PC-9 (cell line): Measurements from ENCODE around the gene MS4A7. TPM values are rescaled to one million over a fixed set of nuclear protein-coding genes. Genes with fewer than 3 reads are reported as not detected.

Source experiments
- BruUV-seq: library from RNA; stranded (reverse); fragments of 400-500 nt; replicated peaks from 2 replicates; lab custom pipeline; 2021; lab: Mats Ljungman, UMichigan
- CTCF ChIA-PET: fragments of 300-600 bp; sonication (Branson Sonifier 250); formaldehyde crosslinking; loops from one replicate; lab custom pipeline; 2022; ENCODE audit warnings: antibody characterized with exemption; lab: Charles Lee
- POLR2A ChIA-PET: fragments of 300-600 bp; sonication (Branson Sonifier 250); formaldehyde crosslinking; loops from one replicate; lab custom pipeline; 2022; ENCODE audit warnings: antibody characterized with exemption; ENCODE audit not compliant: unreplicated experiment; lab: Charles Lee
- DNase-seq, 2 experiments: peaks; one replicate each; pipeline versions ENCODE4 v3.0.0 to v3.0.0-alpha.2; 2015 to 2022; ENCODE audit warnings: mixed read lengths in 1 of 2
- H2AFZ ChIP-seq: fragments of 200-600 bp; sonication (generic); 2 replicates; pipeline ENCODE4 v1.8.1; 2017; ENCODE audit warnings: antibody characterized with exemption
- H3F3A ChIP-seq: fragments of 200-600 bp; sonication (generic); 2 replicates; pipeline ENCODE4 v1.8.1; 2017; ENCODE audit warnings: antibody characterized with exemption, mild to moderate bottlenecking, low read depth; ENCODE audit not compliant: insufficient read depth
- H3K27ac ChIP-seq: fragments of 200-600 bp; sonication (generic); 2 replicates; pipeline ENCODE4 v1.6.1; 2016; ENCODE audit warnings: mixed run types
- H3K27me3 ChIP-seq: fragments of 200-600 bp; sonication (generic); 2 replicates; pipeline ENCODE4 v1.6.1; 2016; ENCODE audit warnings: low read depth, mixed run types; ENCODE audit not compliant: insufficient read depth
- H3K36me3 ChIP-seq: fragments of 200-600 bp; sonication (generic); 2 replicates; pipeline ENCODE4 v1.6.1; 2016; ENCODE audit warnings: low read depth, mixed run types
- H3K4me1 ChIP-seq: fragments of 200-600 bp; sonication (generic); replicated peaks from 2 replicates; pipeline ENCODE4 v1.6.1; 2016; ENCODE audit warnings: mixed run types; ENCODE audit not compliant: insufficient read depth
- H3K4me2 ChIP-seq: fragments of 200-600 bp; sonication (generic); 2 replicates; pipeline ENCODE4 v1.6.1; 2017; ENCODE audit warnings: mixed run types
- H3K4me3 ChIP-seq: fragments of 200-600 bp; sonication (generic); 2 replicates; pipeline ENCODE4 v1.6.1; 2016; ENCODE audit warnings: mixed run types
- H3K79me2 ChIP-seq: fragments of 200-600 bp; sonication (generic); 2 replicates; pipeline ENCODE4 v1.6.1; 2017; ENCODE audit warnings: low read depth, mixed run types
- H3K9me2 ChIP-seq: fragments of 200-600 bp; sonication (generic); 2 replicates; pipeline ENCODE4 v1.8.1; 2017; ENCODE audit warnings: mild to moderate bottlenecking; ENCODE audit not compliant: insufficient read depth
- H3K9me3 ChIP-seq: fragments of 200-600 bp; sonication (generic); 2 replicates; pipeline ENCODE4 v1.8.1; 2016; ENCODE audit warnings: low read depth; ENCODE audit not compliant: insufficient read depth
- H4K20me1 ChIP-seq: fragments of 200-600 bp; sonication (generic); 2 replicates; pipeline ENCODE4 v1.8.1; 2017; ENCODE audit not compliant: insufficient read depth
- EZH2 ChIP-seq: fragments of 200-600 bp; sonication (generic); IDR thresholded peaks from 2 replicates; pipeline ENCODE4 v1.8.0; 2017; ENCODE audit warnings: antibody characterized with exemption, low read depth
- intact Hi-C: fragments of 100-400 bp; cut with micrococcal nuclease; formaldehyde crosslinking; loops from one replicate; pipeline ENCODE4 v1.10.0; 2022; ENCODE audit not compliant: unreplicated experiment
- total RNA-seq: library from RNA; stranded (reverse); gene quantifications from 2 replicates; pipeline ENCODE4 v1.2.3, GENCODE V29; 2021
- TF ChIP-seq, protein P1 (sequence below): fragments of 200-600 bp; sonication (generic); conservative IDR thresholded peaks from 2 replicates; pipeline ENCODE4 v1.6.1; 2017; ENCODE audit warnings: mixed run types, antibody characterized with exemption, mild to moderate bottlenecking, moderate library complexity

The MS4A7 gene
- total RNA-seq, 1 experiment from 2014 or later: not detected

DNA sequence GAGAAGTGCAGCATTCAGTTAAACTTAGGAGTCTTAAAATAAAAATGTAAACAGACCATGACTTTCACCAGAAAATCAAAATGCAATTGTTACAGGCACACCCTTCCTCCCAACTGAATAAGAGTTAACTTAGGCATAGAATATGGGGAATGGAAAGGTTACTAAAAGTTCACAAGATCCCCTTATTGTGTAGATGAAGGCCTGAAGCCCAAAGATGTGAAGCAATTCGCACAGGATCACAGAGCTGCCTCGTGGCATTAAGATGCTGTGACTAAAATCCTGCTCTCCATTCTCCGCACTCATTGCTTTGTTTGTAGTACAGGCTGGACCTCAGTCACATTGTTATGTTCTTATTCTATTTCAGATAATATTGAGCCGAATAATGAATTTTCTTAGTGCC is 55.1 kb downstream of the MS4A7 start:
- H3K4me3 ChIP-seq: no peak overlapping the region
- no peaks in the 10 kb centered on the region for H4K20me1 ChIP-seq
- H3K4me2 ChIP-seq: no peak overlapping the region
- POLR2A ChIA-PET: no interaction called here
- H3K9me3 ChIP-seq: no peaks in the 10 kb centered on the region
- CTCF ChIA-PET: no interaction called here
- H3K9me2 ChIP-seq: no peaks in the 10 kb centered on the region
- intact Hi-C loops: no loop called here
- no peaks in the 10 kb centered on the region for H3K79me2 ChIP-seq
- H2AFZ ChIP-seq: no peak overlapping the region
- peaks cover 35% of the 10 kb centered on the region; the same call in 1 of the 2 replicates for H3K27me3 ChIP-seq
- DNase-seq: no peak
- no peak overlapping the region for H3K27ac ChIP-seq
- no peaks in the 10 kb centered on the region for H3K36me3 ChIP-seq
- no TSS peak for BruUV-seq
- no peaks in the 10 kb centered on the region for H3K4me1 ChIP-seq
- TF ChIP-seq, protein P1, sequence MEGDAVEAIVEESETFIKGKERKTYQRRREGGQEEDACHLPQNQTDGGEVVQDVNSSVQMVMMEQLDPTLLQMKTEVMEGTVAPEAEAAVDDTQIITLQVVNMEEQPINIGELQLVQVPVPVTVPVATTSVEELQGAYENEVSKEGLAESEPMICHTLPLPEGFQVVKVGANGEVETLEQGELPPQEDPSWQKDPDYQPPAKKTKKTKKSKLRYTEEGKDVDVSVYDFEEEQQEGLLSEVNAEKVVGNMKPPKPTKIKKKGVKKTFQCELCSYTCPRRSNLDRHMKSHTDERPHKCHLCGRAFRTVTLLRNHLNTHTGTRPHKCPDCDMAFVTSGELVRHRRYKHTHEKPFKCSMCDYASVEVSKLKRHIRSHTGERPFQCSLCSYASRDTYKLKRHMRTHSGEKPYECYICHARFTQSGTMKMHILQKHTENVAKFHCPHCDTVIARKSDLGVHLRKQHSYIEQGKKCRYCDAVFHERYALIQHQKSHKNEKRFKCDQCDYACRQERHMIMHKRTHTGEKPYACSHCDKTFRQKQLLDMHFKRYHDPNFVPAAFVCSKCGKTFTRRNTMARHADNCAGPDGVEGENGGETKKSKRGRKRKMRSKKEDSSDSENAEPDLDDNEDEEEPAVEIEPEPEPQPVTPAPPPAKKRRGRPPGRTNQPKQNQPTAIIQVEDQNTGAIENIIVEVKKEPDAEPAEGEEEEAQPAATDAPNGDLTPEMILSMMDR: no peak
- no peak for TF ChIP-seq EZH2
- no peaks in the 10 kb centered on the region for H3F3A ChIP-seq

Other genes starting within 250 kb of the MS4A7 start
- not detected in 2 replicates for gene MS4A6A, start 195.4 kb upstream of the MS4A7 start, total RNA-seq
- gene MS4A4E, start 135.4 kb upstream of the MS4A7 start, total RNA-seq: not detected in 2 replicates
- not detected in 2 replicates for gene MS4A4A, start 97.9 kb upstream of the MS4A7 start, total RNA-seq
- not detected in 2 replicates for gene MS4A6E, start 51.3 kb upstream of the MS4A7 start, total RNA-seq
- not detected in 2 replicates for gene MS4A14, start 17.9 kb downstream of the MS4A7 start, total RNA-seq
- not detected in 2 replicates for gene MS4A5, start 51.0 kb downstream of the MS4A7 start, total RNA-seq
- gene MS4A1, start 77.3 kb downstream of the MS4A7 start, total RNA-seq: not detected in 2 replicates
- not detected in 2 replicates for gene MS4A12, start 114.2 kb downstream of the MS4A7 start, total RNA-seq
- not detected in 2 replicates for gene MS4A13, start 136.9 kb downstream of the MS4A7 start, total RNA-seq